Chondrocyte (in vitro differentiated cells): Measurements from ENCODE around the gene MCRIP2. TPM values are rescaled to one million over a fixed set of nuclear protein-coding genes. Genes with fewer than 3 reads are reported as not detected.
A peak's percentile ranks its signal among the peaks of the same experiment; 100 is the strongest.

Experiments
- DNase-seq: peaks from one replicate; pipeline ENCODE4 v3.0.0; 2021; ENCODE audit warnings: mixed read lengths, low spot score
- H3K27ac Mint-ChIP-seq: one replicate; pipeline ENCODE4 v1.8.0; 2021; ENCODE audit warnings: mild to moderate bottlenecking, moderate library complexity, mixed read lengths; ENCODE audit not compliant: unreplicated experiment
- H3K27me3 Mint-ChIP-seq: 2 replicates; pipeline ENCODE4 v1.8.0; 2021; ENCODE audit warnings: low read depth, mixed read lengths
- H3K36me3 Mint-ChIP-seq: 2 replicates; pipeline ENCODE4 v1.8.0; 2021; ENCODE audit warnings: low read depth, mixed read lengths
- H3K4me1 Mint-ChIP-seq: 2 replicates; pipeline ENCODE4 v1.8.0; 2021; ENCODE audit warnings: low read depth, mild to moderate bottlenecking, mixed read lengths
- H3K4me3 Mint-ChIP-seq: one replicate; pipeline ENCODE4 v1.8.0; 2021; ENCODE audit warnings: mild to moderate bottlenecking, moderate library complexity, mixed read lengths; ENCODE audit not compliant: unreplicated experiment
- H3K9me3 Mint-ChIP-seq: 2 replicates; pipeline ENCODE4 v1.8.0; 2021; ENCODE audit warnings: low read depth, mixed read lengths
- total RNA-seq: library from RNA; stranded (reverse); gene quantifications from 3 replicates; pipeline ENCODE4 v1.2.1, GENCODE V29; 2021
- TF ChIP-seq, protein P1 (sequence below): fragments of 200-600 bp; sonication (generic); IDR thresholded peaks from 2 replicates; pipeline ENCODE4 v1.5.0; 2021; ENCODE audit warnings: antibody characterized with exemption, mild to moderate bottlenecking, moderate library complexity

Gene MCRIP2
- total RNA-seq, 1 donor from 2014 or later = 15.3 TPM

DNA sequence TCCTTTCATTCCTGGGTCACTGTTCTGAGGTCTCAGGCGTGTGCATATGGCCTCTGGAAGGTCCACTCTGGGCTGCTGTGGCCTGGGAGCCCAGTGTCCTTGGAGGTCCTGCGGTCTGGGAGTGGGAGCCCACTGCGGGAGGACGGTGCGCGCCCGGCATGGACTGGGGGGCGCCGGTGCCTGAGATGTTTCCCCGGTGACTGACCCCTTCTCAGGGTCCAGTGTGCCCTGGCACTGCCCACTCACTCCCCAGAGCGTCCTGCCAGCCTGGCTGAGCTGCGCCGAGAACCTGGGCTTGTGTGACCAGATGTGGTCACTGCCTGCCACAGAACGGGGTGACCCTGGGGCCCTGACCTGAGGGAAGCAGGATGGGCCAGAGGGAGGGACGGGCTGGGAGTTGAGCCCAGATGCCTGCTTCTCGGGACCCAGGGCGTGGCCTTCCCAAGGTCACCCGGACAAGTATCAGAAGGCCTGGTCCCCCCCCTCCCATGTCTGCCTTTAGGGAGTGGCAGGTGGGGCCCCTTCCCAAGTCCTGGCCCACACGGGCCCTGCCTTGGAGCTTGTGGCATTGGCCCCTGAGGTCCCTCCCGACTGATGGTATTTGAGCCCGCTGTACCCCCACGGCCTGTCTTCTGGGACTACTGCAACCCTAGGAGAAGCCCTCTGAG, 32.7 kb downstream of the MCRIP2 start:
- TF ChIP-seq, protein P1, sequence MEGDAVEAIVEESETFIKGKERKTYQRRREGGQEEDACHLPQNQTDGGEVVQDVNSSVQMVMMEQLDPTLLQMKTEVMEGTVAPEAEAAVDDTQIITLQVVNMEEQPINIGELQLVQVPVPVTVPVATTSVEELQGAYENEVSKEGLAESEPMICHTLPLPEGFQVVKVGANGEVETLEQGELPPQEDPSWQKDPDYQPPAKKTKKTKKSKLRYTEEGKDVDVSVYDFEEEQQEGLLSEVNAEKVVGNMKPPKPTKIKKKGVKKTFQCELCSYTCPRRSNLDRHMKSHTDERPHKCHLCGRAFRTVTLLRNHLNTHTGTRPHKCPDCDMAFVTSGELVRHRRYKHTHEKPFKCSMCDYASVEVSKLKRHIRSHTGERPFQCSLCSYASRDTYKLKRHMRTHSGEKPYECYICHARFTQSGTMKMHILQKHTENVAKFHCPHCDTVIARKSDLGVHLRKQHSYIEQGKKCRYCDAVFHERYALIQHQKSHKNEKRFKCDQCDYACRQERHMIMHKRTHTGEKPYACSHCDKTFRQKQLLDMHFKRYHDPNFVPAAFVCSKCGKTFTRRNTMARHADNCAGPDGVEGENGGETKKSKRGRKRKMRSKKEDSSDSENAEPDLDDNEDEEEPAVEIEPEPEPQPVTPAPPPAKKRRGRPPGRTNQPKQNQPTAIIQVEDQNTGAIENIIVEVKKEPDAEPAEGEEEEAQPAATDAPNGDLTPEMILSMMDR = no peak
- Mint-ChIP-seq H3K4me3 (no peak overlapping the region), H3K27me3 (no peaks in the 10 kb centered on the region), H3K4me1 (peaks cover 12% of the 10 kb centered on the region), H3K36me3 (peaks cover 2% of the 10 kb centered on the region), H3K27ac (peak overlapping the region; percentile 57), H3K9me3 (no peaks in the 10 kb centered on the region)
- no peak for DNase-seq

- H3K9me3 Mint-ChIP-seq = no peaks in the 10 kb centered on the region
Measured at GRCh38 chr16:674968-675883, 33.6 kb downstream of the MCRIP2 start, which contains the start of gene RHBDL1. Gene RHBDL1 (plus strand): TSS chr16:675671. CDS start chr16:675791, 120 bp downstream.

GRCh38 chr16:675884-676564, 34.4 kb downstream of the MCRIP2 start:
- no peak for DNase-seq
- H3K4me3 Mint-ChIP-seq = no peak overlapping the region
- H3K36me3 Mint-ChIP-seq = peaks cover 2% of the 10 kb centered on the region
- TF ChIP-seq, protein P1 = no peak
- no peaks in the 10 kb centered on the region for H3K27me3 Mint-ChIP-seq
- H3K9me3 Mint-ChIP-seq = no peaks in the 10 kb centered on the region
- H3K27ac Mint-ChIP-seq = no peak overlapping the region
- peaks cover 16% of the 10 kb centered on the region for H3K4me1 Mint-ChIP-seq

More at GRCh38 chr16:674968-675883, 33.6 kb downstream of the MCRIP2 start, which contains the start of gene RHBDL1:
- TF ChIP-seq, protein P1 = no peak
- no peaks in the 10 kb centered on the region for H3K27me3 Mint-ChIP-seq
- H3K36me3 Mint-ChIP-seq = peaks cover 2% of the 10 kb centered on the region
- H3K4me1 Mint-ChIP-seq = peaks cover 14% of the 10 kb centered on the region
- H3K27ac Mint-ChIP-seq = no peak within 1 kb of the TSS
- H3K4me3 Mint-ChIP-seq = peak within 1 kb of the TSS; percentile 57
- DNase-seq = no peak

DNA sequence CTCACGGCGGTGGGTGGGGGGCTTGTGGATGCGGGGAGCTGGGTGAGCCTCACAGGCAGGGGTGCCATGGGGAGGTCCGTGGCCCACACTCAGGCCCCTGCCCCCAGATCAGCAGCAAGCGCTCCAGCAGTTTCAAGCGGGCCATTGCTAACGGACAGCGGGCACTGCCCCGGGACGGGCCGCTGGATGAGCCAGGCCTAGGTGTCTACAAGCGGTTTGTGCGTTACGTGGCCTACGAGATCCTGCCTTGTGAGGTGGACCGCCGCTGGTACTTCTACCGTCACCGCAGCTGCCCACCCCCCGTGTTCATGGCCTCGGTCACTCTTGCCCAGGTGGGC, 34.9 kb downstream of the MCRIP2 start:
- H3K4me3 Mint-ChIP-seq = no peak overlapping the region
- DNase-seq = no peak
- TF ChIP-seq, protein P1 = no peak
- H3K27ac Mint-ChIP-seq = no peak overlapping the region
- H3K36me3 Mint-ChIP-seq = peaks cover 3% of the 10 kb centered on the region
- no peaks in the 10 kb centered on the region for H3K9me3 Mint-ChIP-seq
- H3K27me3 Mint-ChIP-seq = no peaks in the 10 kb centered on the region
- peaks cover 21% of the 10 kb centered on the region for H3K4me1 Mint-ChIP-seq

- TF ChIP-seq, protein P1 = no peak
- no peaks in the 10 kb centered on the region for H3K9me3 Mint-ChIP-seq
- H3K36me3 Mint-ChIP-seq = peaks cover 6% of the 10 kb centered on the region
- peaks cover 25% of the 10 kb centered on the region for H3K4me1 Mint-ChIP-seq
- no peak for DNase-seq
- H3K4me3 Mint-ChIP-seq = no peak overlapping the region
- no peak overlapping the region for H3K27ac Mint-ChIP-seq
- no peaks in the 10 kb centered on the region for H3K27me3 Mint-ChIP-seq
Measured at GRCh38 chr16:676913-677312, 35.3 kb downstream of the MCRIP2 start.
